Tibial nerve (tissue), 4 donors: Measurements from ENCODE around the gene TMEM243. TPM values are rescaled to one million over a fixed set of nuclear protein-coding genes. Genes with fewer than 3 reads are reported as not detected.
A peak's percentile ranks its signal among the peaks of the same experiment; 100 is the strongest.

Experiments
- DNase-seq, 2 donors: peaks; one replicate each; pipeline ENCODE4 v3.0.0-alpha.2; 2019; ENCODE audit warnings: low spot score in 2 of 2
- H3K27ac ChIP-seq, 4 donors: fragments of 200-600 bp; sonication (generic) in 3 of 4; one replicate each; pipeline ENCODE4 v1.5.1; 2017 to 2019; ENCODE audit warnings: mild to moderate bottlenecking in 1 of 4
- H3K27me3 ChIP-seq, 2 donors: fragments of 200-600 bp; sonication (generic) in 1 of 2; one replicate each; pipeline versions ENCODE4 v1.5.1 to v1.6.0; 2017 to 2019
- H3K36me3 ChIP-seq, 3 donors: fragments of 200-600 bp; sonication (generic); one replicate each; pipeline ENCODE4 v1.5.1; 2018 to 2019
- H3K4me1 ChIP-seq, 4 donors: fragments of 200-600 bp; sonication (generic) in 3 of 4; one replicate each; pipeline ENCODE4 v1.5.1; 2017 to 2019
- H3K4me3 ChIP-seq, 4 donors: fragments of 200-600 bp; sonication (generic) in 3 of 4; one replicate each; pipeline ENCODE4 v1.5.1; 2017 to 2019; ENCODE audit warnings: mild to moderate bottlenecking in 1 of 4, moderate library complexity in 1 of 4
- H3K9me3 ChIP-seq, 4 donors: fragments of 200-600 bp; sonication (generic) in 3 of 4; one replicate each; pipeline ENCODE4 v1.5.1; 2017 to 2019
- EP300 ChIP-seq, 2 donors: sonication (generic); formaldehyde crosslinking; IDR thresholded peaks; one replicate each; pipeline ENCODE4 v1.6.1; 2017; ENCODE audit warnings: antibody characterized with exemption in 2 of 2, mild to moderate bottlenecking in 1 of 2
- POLR2A ChIP-seq, 2 donors: fragments of 450-650 bp; IDR thresholded peaks; one replicate each; pipeline ENCODE4 v1.6.1; 2017; ENCODE audit warnings: antibody characterized with exemption in 2 of 2, mild to moderate bottlenecking in 2 of 2, moderate library complexity in 2 of 2
- WGBS, 2 donors: methylation state at CpG; one replicate each; pipeline ENCODE4 v1.1.5; 2018; 5-methylcytosine and 5-hydroxymethylcytosine counted together
- total RNA-seq, 4 donors: library from RNA; depleted of rRNA; stranded (reverse); fragments of >200 nt; gene quantifications; one replicate each; pipeline ENCODE4 v1.1.0, GENCODE V29; 2016
- TF ChIP-seq, protein P1 (sequence below), 5 experiments: fragments of 200-600 bp in 3 of 5; fragments of 450-650 bp in 2 of 5; sonication (generic) in 3 of 5; IDR thresholded peaks; one replicate each; pipeline ENCODE4 v1.5.1; 2016 to 2019; ENCODE audit warnings: antibody characterized with exemption in 5 of 5, mild to moderate bottlenecking in 3 of 5, moderate library complexity in 2 of 5

The TMEM243 gene
- total RNA-seq, 4 donors from 2014 or later: 36.0 to 52.7 (median 42.5) TPM

DNA sequence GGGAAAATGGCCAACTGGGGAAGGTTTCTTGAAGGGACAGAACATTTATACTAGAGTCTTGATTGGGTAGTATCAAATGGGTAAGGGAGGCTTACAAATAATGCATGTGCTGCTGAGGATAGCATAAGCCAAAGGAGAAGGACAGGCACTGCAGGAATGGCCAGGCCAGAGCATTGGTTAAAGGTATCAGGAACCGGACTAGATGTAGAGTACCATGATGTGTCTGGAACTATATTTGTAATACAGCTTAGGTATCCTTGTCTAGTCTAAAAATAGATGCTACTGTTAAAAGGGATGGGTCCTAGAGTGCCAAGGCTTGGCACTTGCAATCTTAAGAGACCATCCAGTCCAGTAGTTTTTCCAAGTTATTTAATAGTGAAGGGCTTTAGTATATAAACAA is 20.3 kb downstream of the TMEM243 start:
- no peak for DNase-seq
- no peaks in the 10 kb centered on the region for H3K27me3 ChIP-seq
- H3K4me3 ChIP-seq: no peak overlapping the region
- H3K9me3 ChIP-seq: peaks cover 0 to 3% (median 0%) of the 10 kb centered on the region in 4 donors
- H3K4me1 ChIP-seq: peaks cover 0 to 20% (median 8%) of the 10 kb centered on the region in 4 donors
- WGBS, 2 donors: 71 to 94% methylated on average over 1 of the region's 1 CpG
- TF ChIP-seq EP300 (IDR thresholded peaks at IDR 0.05) (no peak), POLR2A (IDR thresholded peaks at IDR 0.05) (no peak)
- TF ChIP-seq, protein P1, sequence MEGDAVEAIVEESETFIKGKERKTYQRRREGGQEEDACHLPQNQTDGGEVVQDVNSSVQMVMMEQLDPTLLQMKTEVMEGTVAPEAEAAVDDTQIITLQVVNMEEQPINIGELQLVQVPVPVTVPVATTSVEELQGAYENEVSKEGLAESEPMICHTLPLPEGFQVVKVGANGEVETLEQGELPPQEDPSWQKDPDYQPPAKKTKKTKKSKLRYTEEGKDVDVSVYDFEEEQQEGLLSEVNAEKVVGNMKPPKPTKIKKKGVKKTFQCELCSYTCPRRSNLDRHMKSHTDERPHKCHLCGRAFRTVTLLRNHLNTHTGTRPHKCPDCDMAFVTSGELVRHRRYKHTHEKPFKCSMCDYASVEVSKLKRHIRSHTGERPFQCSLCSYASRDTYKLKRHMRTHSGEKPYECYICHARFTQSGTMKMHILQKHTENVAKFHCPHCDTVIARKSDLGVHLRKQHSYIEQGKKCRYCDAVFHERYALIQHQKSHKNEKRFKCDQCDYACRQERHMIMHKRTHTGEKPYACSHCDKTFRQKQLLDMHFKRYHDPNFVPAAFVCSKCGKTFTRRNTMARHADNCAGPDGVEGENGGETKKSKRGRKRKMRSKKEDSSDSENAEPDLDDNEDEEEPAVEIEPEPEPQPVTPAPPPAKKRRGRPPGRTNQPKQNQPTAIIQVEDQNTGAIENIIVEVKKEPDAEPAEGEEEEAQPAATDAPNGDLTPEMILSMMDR (IDR thresholded peaks at IDR 0.05): no peak
- H3K36me3 ChIP-seq: peaks cover 0 to 58% (median 6%) of the 10 kb centered on the region in 3 donors
- H3K27ac ChIP-seq: peak overlapping the region in 1 of 4 donors; percentile 28

DNA sequence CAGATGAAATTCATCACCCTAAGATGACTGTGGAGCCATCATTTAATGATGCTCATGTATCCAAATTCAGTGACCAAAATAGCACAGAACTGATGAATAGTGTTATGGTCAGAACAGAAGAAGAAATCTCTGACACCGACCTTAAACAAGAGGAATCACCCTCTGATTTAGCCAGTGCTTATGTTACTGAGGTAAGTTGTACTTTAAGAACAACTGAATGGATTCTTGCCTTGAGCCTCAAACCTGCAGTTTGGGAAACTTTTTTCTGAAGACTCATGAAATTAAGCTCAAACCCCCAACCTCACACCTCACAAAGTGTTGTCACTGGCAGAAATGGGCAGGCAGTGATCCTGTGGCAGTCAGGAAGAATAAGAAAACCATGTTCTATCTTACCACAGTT is 25.6 kb downstream of the TMEM243 start:
- Histone ChIP-seq H3K9me3 (no peaks in the 10 kb centered on the region), H3K36me3 (peaks cover 0 to 98% (median 21%) of the 10 kb centered on the region in 3 donors), H3K27me3 (no peaks in the 10 kb centered on the region), H3K4me3 (no peak overlapping the region), H3K27ac (peak overlapping the region in 1 of 4 donors; percentile 1), H3K4me1 (peaks cover 0 to 2% (median 0%) of the 10 kb centered on the region in 4 donors)
- WGBS, 2 donors: 91% methylated on average over 1 of the region's 1 CpG
- no peak for TF ChIP-seq POLR2A (IDR thresholded peaks at IDR 0.05)
- DNase-seq: no peak

DNA sequence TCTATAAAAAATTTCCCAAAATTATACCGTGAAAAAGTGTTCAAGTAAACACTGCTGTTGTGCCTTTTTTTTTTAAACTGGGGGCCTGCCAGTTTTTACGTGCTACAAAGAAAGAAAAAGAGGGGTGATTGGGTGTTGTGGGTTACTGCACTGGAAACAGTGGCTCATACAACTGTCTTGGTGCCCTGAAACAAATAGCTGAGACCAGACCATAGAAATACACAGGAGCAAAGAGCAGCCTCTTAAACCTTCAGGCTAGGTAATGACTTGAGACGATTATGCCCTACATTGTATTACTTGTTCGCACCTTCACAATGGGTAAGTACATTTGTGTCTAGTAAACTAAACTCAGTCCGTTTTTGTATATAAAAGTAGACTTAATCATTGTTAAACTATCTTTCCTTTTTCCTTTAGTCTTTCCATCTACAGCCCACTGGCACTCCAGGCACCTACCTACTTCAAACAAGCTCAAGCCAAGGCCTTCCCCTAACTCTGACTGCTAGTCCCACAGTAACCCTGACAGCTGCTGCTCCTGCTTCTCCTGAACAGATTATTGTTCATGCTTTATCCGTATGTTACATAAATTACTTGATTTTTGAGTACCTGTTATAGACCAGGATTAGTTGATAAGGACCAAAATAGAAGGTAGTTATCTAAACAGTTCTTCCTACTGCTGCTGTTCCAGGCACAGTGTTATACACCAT is 26.6 kb downstream of the TMEM243 start:
- Histone ChIP-seq H3K4me3 (no peak overlapping the region), H3K27me3 (no peaks in the 10 kb centered on the region), H3K27ac (no peak overlapping the region), H3K9me3 (no peaks in the 10 kb centered on the region), H3K36me3 (peaks cover 0 to 98% (median 21%) of the 10 kb centered on the region in 3 donors), H3K4me1 (no peaks in the 10 kb centered on the region)
- TF ChIP-seq, protein P1 (IDR thresholded peaks at IDR 0.05): no peak
- WGBS, 2 donors: 79 to 80% methylated on average over 6 of the region's 6 CpGs
- DNase-seq: no peak

DNA sequence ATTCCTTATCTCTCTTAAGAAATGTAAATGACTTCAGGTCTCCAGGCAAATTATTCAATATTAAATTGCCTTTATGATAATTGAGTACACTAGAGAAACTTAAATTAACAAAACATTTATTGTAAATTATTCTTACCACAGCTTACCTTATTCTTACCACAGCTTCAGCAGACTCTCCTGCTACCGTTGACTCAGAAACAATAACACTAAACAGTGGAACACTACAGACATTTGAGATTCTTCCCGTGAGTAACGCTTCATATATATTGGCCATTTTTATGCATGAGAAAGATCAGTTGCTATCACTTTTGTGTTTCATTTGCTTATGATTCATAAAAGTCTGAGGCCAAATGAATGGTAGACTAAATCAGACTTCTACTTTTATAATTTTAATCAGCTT is 28.7 kb downstream of the TMEM243 start:
- WGBS, 2 donors: 79 to 89% methylated on average over 3 of the region's 3 CpGs
- DNase-seq: no peak
- H3K27ac ChIP-seq: no peak overlapping the region
- TF ChIP-seq, protein P1 (IDR thresholded peaks at IDR 0.05): no peak
- TF ChIP-seq EP300 (IDR thresholded peaks at IDR 0.05) (no peak), POLR2A (IDR thresholded peaks at IDR 0.05) (no peak)
- H3K27me3 ChIP-seq: no peaks in the 10 kb centered on the region
- H3K9me3 ChIP-seq: no peaks in the 10 kb centered on the region
- H3K36me3 ChIP-seq: peaks cover 0 to 100% (median 19%) of the 10 kb centered on the region in 3 donors
- no peak overlapping the region for H3K4me3 ChIP-seq
- no peaks in the 10 kb centered on the region for H3K4me1 ChIP-seq

DNA sequence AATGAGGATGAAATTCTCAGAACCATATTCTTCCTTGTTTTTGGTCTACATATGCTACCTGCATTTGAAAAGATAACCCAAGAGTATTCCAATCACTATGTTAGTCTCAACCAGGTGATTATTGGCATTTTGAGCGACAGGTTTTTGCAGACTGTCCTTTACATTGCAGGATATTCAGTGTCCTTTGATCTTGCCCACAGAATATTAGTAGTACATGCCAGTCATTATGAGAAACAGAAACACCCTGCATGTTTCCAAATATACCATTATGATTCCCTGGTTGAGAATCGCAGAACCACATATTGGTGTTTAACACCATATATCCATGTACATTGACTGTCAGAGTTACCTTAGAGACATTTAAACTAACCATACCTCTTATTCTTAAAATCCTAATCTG is 30.6 kb downstream of the TMEM243 start:
- 95 to 97% methylated on average over 2 of the region's 2 CpGs for WGBS, 2 donors
- Histone ChIP-seq H3K4me3 (no peak overlapping the region), H3K27ac (no peak overlapping the region), H3K9me3 (no peaks in the 10 kb centered on the region), H3K36me3 (peaks cover 0 to 99% (median 18%) of the 10 kb centered on the region in 3 donors), H3K27me3 (no peaks in the 10 kb centered on the region), H3K4me1 (no peaks in the 10 kb centered on the region)
- TF ChIP-seq POLR2A (IDR thresholded peaks at IDR 0.05): no peak
- no peak for TF ChIP-seq EP300 (IDR thresholded peaks at IDR 0.05)
- TF ChIP-seq, protein P1 (IDR thresholded peaks at IDR 0.05): no peak
- DNase-seq: no peak
